Activated T-helper 1 cell treated with anti-CD3 and anti-CD28 coated beads, Interleukin-12 subunit alpha, Interleukin-12 subunit beta, Interleukin-2, Interleukin-4 antibody, amounts not matched to agents 30 ng/mL and 10 ng/mL and 1 ng/mL, durations not matched to agents 14 hours and 24 hours and 36 hours (primary cell): ENCODE measurements around the gene TOP3B. TPM values are rescaled to one million over a fixed set of nuclear protein-coding genes. Genes with fewer than 3 reads are reported as not detected.

Experiments used
- DNase-seq: peaks from one replicate; pipeline ENCODE4 v3.0.0; 2021; ENCODE audit warnings: low spot score
- H3K27ac Mint-ChIP-seq: one replicate; pipeline ENCODE4 v1.8.0; 2021; ENCODE audit warnings: mild to moderate bottlenecking, mixed read lengths
- H3K27me3 Mint-ChIP-seq: one replicate; pipeline ENCODE4 v1.8.0; 2022; ENCODE audit warnings: mild to moderate bottlenecking, moderate library complexity, mixed read lengths; ENCODE audit not compliant: insufficient read depth
- H3K36me3 Mint-ChIP-seq: one replicate; pipeline ENCODE4 v1.8.0; 2021; ENCODE audit warnings: low read depth, mixed read lengths
- H3K4me1 Mint-ChIP-seq: one replicate; pipeline ENCODE4 v1.8.0; 2021; ENCODE audit warnings: low read depth, mixed read lengths
- H3K4me3 Mint-ChIP-seq: one replicate; pipeline ENCODE4 v1.8.0; 2021; ENCODE audit warnings: mild to moderate bottlenecking, moderate library complexity, mixed read lengths
- H3K9me3 Mint-ChIP-seq: one replicate; pipeline ENCODE4 v1.8.0; 2021; ENCODE audit warnings: mixed read lengths
- intact Hi-C: fragments of 100-400 bp; cut with micrococcal nuclease; formaldehyde crosslinking; loops from one replicate; pipeline ENCODE4 v1.15.1; 2024
- total RNA-seq: library from RNA; stranded (reverse); gene quantifications from 2 replicates; pipeline ENCODE4 v1.2.3, GENCODE V29; 2022

Gene TOP3B
- total RNA-seq, 1 donor from 2014 or later, result 48.4 TPM

- Mint-ChIP-seq H3K36me3 (no peaks in the 10 kb centered on the region), H3K9me3 (no peaks in the 10 kb centered on the region), H3K27me3 (peaks cover 12% of the 10 kb centered on the region), H3K4me1 (no peaks in the 10 kb centered on the region), H3K4me3 (no peak overlapping the region), H3K27ac (no peak overlapping the region)
- no peak for DNase-seq
- intact Hi-C loops, result no loop called here
Measured at GRCh38 chr22:22002526-22003055, 20.0 kb upstream of the TOP3B start.

GRCh38 chr22:22001664-22002525 lies 19.3 kb upstream of the TOP3B start:
- intact Hi-C loops, result no loop called here
- H3K36me3 Mint-ChIP-seq, result no peaks in the 10 kb centered on the region
- H3K27ac Mint-ChIP-seq, result no peak overlapping the region
- no peak overlapping the region for H3K4me3 Mint-ChIP-seq
- H3K27me3 Mint-ChIP-seq, result peaks cover 12% of the 10 kb centered on the region
- no peaks in the 10 kb centered on the region for H3K9me3 Mint-ChIP-seq
- no peak for DNase-seq
- no peaks in the 10 kb centered on the region for H3K4me1 Mint-ChIP-seq

DNA sequence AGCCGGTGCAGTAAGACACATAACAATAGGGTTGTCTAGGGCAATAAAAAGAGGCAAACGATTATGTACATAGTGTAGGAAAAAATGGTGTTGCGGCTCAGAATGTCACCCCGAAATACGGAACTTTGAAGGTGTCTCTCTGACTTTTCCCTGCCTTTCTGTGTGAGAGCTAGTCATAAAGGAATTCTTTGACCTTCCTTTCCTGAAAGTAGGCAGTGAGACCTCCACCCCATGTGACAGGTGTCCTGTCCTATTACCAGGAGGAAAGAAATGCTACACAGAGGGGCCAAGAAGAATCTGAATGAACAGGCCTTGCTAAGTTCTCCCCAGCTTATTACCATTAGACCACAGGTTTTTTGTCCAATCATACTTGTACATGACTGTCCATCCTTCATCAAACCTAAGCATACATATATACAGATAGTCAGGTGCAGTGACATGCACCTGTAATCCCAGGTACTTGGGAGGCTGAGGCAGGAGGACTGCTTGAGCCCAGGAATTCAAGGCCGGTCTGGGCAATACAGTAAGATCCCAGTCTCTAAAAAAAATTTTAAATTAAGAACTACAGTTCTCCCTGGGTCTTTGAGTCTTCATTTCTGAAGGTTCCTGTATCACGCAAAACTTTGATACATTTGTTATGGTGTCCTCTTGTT lies 16.1 kb upstream of the TOP3B start:
- no peak for DNase-seq
- Mint-ChIP-seq H3K4me3 (no peak overlapping the region), H3K9me3 (no peaks in the 10 kb centered on the region), H3K27ac (no peak overlapping the region), H3K36me3 (no peaks in the 10 kb centered on the region), H3K4me1 (no peaks in the 10 kb centered on the region), H3K27me3 (peaks cover 14% of the 10 kb centered on the region)
- intact Hi-C loops, result no loop called here

GRCh38 chr22:21996175-21996720 lies 13.7 kb upstream of the TOP3B start:
- Mint-ChIP-seq H3K27ac (no peak overlapping the region), H3K36me3 (no peaks in the 10 kb centered on the region), H3K9me3 (no peaks in the 10 kb centered on the region), H3K27me3 (peaks cover 9% of the 10 kb centered on the region), H3K4me1 (no peaks in the 10 kb centered on the region), H3K4me3 (no peak overlapping the region)
- intact Hi-C loops, result no loop called here
- no peak for DNase-seq

DNA sequence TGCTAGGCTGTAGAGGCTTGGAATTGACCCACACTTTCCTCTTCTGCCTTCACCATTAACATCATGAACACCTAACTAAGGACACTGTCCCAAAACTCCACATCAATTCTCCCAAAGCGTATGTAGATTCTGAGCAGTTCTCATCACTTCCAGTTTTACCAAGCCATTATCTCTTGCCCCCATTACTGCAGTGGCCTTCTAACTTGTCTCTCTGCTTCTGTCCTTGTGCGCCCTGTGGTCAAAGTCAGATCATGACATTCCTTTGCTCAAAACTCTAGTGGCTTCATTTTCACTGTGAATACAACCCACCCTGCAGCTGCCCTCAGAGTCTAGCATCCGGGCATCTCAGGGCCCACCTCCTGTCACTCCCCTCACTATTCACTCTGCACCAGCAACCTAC lies 13.1 kb upstream of the TOP3B start:
- no peak for DNase-seq
- intact Hi-C loops, result no loop called here
- no peak overlapping the region for H3K4me3 Mint-ChIP-seq
- no peaks in the 10 kb centered on the region for H3K9me3 Mint-ChIP-seq
- peaks cover 6% of the 10 kb centered on the region for H3K27me3 Mint-ChIP-seq
- H3K4me1 Mint-ChIP-seq, result no peaks in the 10 kb centered on the region
- no peak overlapping the region for H3K27ac Mint-ChIP-seq
- H3K36me3 Mint-ChIP-seq, result no peaks in the 10 kb centered on the region

DNA sequence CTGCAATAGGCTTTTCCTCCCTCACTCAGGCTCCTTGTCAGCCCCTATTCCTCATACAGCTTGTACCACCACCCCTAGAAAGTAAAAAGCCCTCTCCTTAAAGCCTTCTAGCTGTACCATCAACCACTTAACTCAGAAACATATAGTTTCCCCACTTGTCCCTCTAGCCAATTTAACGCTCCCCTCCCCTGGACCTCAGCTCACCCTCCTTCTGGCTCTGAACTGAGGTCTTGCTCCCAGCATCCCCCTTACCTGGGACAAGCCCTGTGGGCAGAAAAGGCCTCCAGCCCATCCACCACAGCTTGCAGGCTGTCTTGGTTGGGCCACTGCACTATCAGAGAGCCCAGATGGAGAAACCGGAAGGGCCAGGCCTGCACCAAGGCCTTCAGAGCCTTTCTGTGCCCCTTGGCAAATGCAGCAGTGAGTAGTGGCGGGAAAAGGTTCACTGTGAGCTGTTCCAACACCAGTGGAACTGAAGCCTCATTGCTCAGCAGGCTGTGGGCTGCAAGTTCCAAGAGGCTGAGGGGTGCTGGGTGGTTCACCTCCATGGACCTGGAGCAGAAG lies 12.4 kb upstream of the TOP3B start:
- intact Hi-C loops, result no loop called here
- Mint-ChIP-seq H3K4me3 (no peak overlapping the region), H3K9me3 (no peaks in the 10 kb centered on the region), H3K27ac (no peak overlapping the region), H3K4me1 (no peaks in the 10 kb centered on the region), H3K27me3 (peaks cover 2% of the 10 kb centered on the region), H3K36me3 (no peaks in the 10 kb centered on the region)
- no peak for DNase-seq

GRCh38 chr22:21992593-21993237 lies 10.1 kb upstream of the TOP3B start:
- Mint-ChIP-seq H3K27ac (no peak overlapping the region), H3K36me3 (no peaks in the 10 kb centered on the region), H3K27me3 (peaks cover 2% of the 10 kb centered on the region), H3K9me3 (no peaks in the 10 kb centered on the region), H3K4me1 (no peaks in the 10 kb centered on the region), H3K4me3 (no peak overlapping the region)
- intact Hi-C loops, result no loop called here
- no peak for DNase-seq

DNA sequence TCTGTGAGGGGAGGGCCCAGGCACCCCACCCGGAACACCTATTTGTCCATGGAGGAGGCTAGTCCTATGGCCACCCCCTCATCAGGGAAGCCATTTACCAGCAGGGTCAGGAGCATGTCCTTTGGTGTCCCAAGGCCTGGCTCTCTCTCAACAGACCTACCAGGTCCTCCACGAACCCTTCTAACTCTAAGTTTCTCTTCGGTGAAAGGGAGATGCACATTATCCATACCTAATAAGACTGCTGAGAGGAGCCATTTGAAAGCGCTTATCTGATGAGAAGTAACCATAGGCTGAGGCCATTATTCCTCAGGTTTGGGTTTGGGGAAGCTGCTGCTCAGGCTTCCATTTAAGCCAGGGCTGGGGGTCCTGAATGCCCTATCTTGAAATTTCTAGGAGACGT lies 9.2 kb upstream of the TOP3B start:
- Mint-ChIP-seq H3K9me3 (no peaks in the 10 kb centered on the region), H3K27ac (no peak overlapping the region), H3K36me3 (no peaks in the 10 kb centered on the region), H3K4me3 (no peak overlapping the region), H3K27me3 (peaks cover 2% of the 10 kb centered on the region), H3K4me1 (no peaks in the 10 kb centered on the region)
- intact Hi-C loops, result no loop called here
- DNase-seq, result no peak

GRCh38 chr22:21991304-21991596 lies 8.7 kb upstream of the TOP3B start:
- Mint-ChIP-seq H3K9me3 (no peaks in the 10 kb centered on the region), H3K4me1 (no peaks in the 10 kb centered on the region), H3K27me3 (peaks cover 2% of the 10 kb centered on the region), H3K27ac (no peak overlapping the region), H3K36me3 (no peaks in the 10 kb centered on the region), H3K4me3 (no peak overlapping the region)
- intact Hi-C loops, result no loop called here
- DNase-seq, result no peak

- no peaks in the 10 kb centered on the region for H3K36me3 Mint-ChIP-seq
- intact Hi-C loops, result no loop called here
- no peak for DNase-seq
- no peaks in the 10 kb centered on the region for H3K9me3 Mint-ChIP-seq
- peaks cover 2% of the 10 kb centered on the region for H3K27me3 Mint-ChIP-seq
- H3K27ac Mint-ChIP-seq, result no peak overlapping the region
- no peak overlapping the region for H3K4me3 Mint-ChIP-seq
- H3K4me1 Mint-ChIP-seq, result no peaks in the 10 kb centered on the region
Measured at GRCh38 chr22:21990445-21991303, 8.1 kb upstream of the TOP3B start.

- no peak for DNase-seq
- Mint-ChIP-seq H3K27me3 (peaks cover 1% of the 10 kb centered on the region), H3K27ac (no peak overlapping the region), H3K36me3 (no peaks in the 10 kb centered on the region), H3K9me3 (no peaks in the 10 kb centered on the region), H3K4me1 (no peaks in the 10 kb centered on the region), H3K4me3 (no peak overlapping the region)
- intact Hi-C loops, result no loop called here
Measured at GRCh38 chr22:21989049-21989448, 6.5 kb upstream of the TOP3B start.

DNA sequence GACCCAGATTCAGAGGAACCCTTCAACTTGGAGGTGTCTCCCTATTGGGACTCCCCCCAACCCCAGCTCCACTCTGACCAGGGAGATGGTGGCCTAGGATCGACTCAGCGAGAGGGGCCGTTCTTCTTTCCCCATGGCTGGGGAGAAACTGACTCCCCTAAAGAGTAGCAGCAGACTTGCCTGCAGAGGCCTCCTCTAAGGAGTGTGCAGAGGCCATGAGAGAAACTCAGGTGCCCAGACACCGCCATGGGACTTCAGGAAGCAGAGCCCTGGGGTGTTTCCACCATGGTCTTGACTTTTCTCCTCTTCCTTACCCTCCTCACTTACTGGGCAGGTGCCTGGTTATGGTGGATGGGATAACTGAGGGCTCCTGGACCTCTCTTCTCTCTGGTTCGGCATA lies 2.6 kb upstream of the TOP3B start:
- H3K27ac Mint-ChIP-seq, result no peak overlapping the region
- intact Hi-C loops, result no loop called here

More for the DNA sequence above, 2.6 kb upstream of the TOP3B start:
- no peak for DNase-seq
- Mint-ChIP-seq H3K4me1 (peaks cover 15% of the 10 kb centered on the region), H3K27me3 (no peaks in the 10 kb centered on the region), H3K9me3 (no peaks in the 10 kb centered on the region), H3K36me3 (no peaks in the 10 kb centered on the region), H3K4me3 (no peak overlapping the region)
